GM21423 (cell line): ENCODE measurements around the gene DGCR2.
"Not testable (repeated sequence)": the region's sequence is repeated elsewhere in the genome, so short reads cannot be mapped to it uniquely, and the experiment has no call there.

Source experiments
- ATAC-seq: cut with Tn5 transposase; IDR thresholded peaks from one replicate; pipeline ENCODE4 v1.9.1; 2021; ENCODE audit warnings: mild to moderate bottlenecking, moderate library complexity; ENCODE audit not compliant: unreplicated experiment

Gene DGCR2

GRCh38 chr22:18992543-18993198, 129.5 kb downstream of the DGCR2 start:
- ATAC-seq, result no peak

DNA sequence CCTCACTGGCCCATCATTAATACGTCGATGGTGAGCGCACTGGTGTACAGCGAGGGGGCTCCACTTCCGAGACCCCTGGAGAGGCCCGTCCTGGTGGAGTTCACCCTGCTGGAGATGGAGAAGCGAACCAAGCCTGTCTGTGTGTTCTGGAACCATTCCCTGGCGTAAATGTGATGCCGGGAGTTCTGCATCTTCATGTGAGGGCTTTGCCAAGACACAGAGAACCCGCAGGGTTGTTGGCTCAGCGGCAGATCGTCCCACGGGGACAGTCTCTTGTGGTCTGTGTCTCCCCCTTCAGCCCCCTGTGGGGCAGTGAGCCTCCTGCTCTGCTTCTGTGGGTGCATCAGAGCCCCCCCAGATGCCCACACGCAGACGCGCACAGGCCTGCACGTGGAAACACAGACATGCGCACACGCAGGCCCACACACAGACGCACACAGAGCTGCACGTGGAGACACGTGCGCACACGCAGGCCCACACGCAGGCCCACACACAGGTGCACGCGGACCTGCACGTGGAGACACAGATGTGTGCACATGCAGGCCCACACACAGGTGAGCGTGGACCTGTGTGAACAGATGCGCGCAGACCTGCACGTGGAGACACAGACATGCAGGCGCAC, 130.3 kb downstream of the DGCR2 start:
- ATAC-seq, result no peak

DNA sequence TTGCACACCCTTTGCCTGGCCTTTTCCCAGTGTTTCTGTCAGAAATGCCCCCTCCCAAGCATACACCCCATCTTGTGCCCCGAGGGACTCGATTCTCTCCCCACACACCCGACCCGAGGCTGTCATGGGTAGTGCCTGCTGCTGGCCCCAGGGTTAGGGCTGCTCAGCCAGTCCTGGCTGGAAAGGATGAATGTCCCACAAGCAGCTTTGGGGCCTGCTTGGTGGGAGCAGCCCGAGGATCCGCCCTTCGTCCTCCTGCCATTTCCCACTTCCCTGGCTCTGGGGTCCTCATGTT, 131.1 kb downstream of the DGCR2 start:
- no peak for ATAC-seq

- ATAC-seq, result no peak
Observed at GRCh38 chr22:18990355-18991137, 131.7 kb downstream of the DGCR2 start.

DNA sequence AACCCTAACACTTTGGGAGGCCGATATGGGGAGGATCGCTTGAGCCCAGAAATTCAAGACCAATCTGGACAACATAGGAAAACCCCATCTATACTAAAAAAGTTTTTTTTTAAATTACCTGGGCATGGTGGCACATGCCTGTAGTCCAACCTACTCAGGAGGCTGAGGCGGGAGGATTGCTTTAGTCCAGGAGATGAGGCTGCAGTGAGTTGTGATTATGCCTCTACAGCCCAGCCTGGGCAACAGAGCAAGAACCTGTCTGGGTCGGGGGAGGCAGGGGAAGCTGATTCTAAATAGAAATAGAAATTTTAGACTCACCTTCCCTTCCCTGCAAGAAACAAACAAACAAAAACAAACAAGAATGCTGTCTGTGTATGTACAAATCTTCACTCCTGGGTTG, 133.3 kb downstream of the DGCR2 start:
- ATAC-seq, result no peak

- ATAC-seq, result no peak
Observed at GRCh38 chr22:18987765-18988164, 134.4 kb downstream of the DGCR2 start.

- not testable (repeated sequence) for ATAC-seq
Observed at GRCh38 chr22:18987114-18987513, 135.1 kb downstream of the DGCR2 start.
